ENCODE data around the gene PLAAT3.
"Not testable (repeated sequence)": the region's sequence is repeated elsewhere in the genome, so short reads cannot be mapped to it uniquely, and the experiment has no call there.

PLAAT3 gene

GRCh38 chr11:63553759-63554158, 60.5 kb downstream of the PLAAT3 start:
- H3K9me3 ChIP-seq (ENCODE audit: control insufficient read depth in 2 of 2, low read length in 2 of 2), result no peaks in the 10 kb centered on the region
- no peak overlapping the region for H3K27ac ChIP-seq (ENCODE audit: low read length)
- H3K9ac ChIP-seq (ENCODE audit: low read length in 2 of 2), result no peak overlapping the region
- no peaks in the 10 kb centered on the region for H3K36me3 ChIP-seq (ENCODE audit: control insufficient read depth in 2 of 2, insufficient read depth in 2 of 2, low read length in 2 of 2)
- no peaks in the 10 kb centered on the region for H3K27me3 ChIP-seq (ENCODE audit: control insufficient read depth in 1 of 2, insufficient read depth in 2 of 2, low read length in 2 of 2)
- no peaks in the 10 kb centered on the region for H3K4me1 ChIP-seq (ENCODE audit: control insufficient read depth, insufficient read depth, low read length)
- no peak overlapping the region for H3K4me3 ChIP-seq (ENCODE audit: low read length in 2 of 2)

- Histone ChIP-seq H3K4me3 (ENCODE audit: low read length in 2 of 2) (no peak overlapping the region), H3K4me1 (ENCODE audit: control insufficient read depth, insufficient read depth, low read length) (no peaks in the 10 kb centered on the region), H3K9ac (ENCODE audit: low read length in 2 of 2) (no peak overlapping the region), H3K9me3 (ENCODE audit: control insufficient read depth in 2 of 2, low read length in 2 of 2) (no peaks in the 10 kb centered on the region), H3K27me3 (ENCODE audit: control insufficient read depth in 1 of 2, insufficient read depth in 2 of 2, low read length in 2 of 2) (no peaks in the 10 kb centered on the region), H3K36me3 (ENCODE audit: control insufficient read depth in 2 of 2, insufficient read depth in 2 of 2, low read length in 2 of 2) (no peaks in the 10 kb centered on the region), H3K27ac (ENCODE audit: low read length) (no peak overlapping the region)
Observed at GRCh38 chr11:63552921-63553320, 61.3 kb downstream of the PLAAT3 start.

GRCh38 chr11:63551889-63552266, 62.4 kb downstream of the PLAAT3 start:
- H3K4me3 ChIP-seq (ENCODE audit: low read length in 2 of 2), result no peak overlapping the region
- no peak overlapping the region for H3K27ac ChIP-seq (ENCODE audit: low read length)
- no peaks in the 10 kb centered on the region for H3K27me3 ChIP-seq (ENCODE audit: control insufficient read depth in 1 of 2, insufficient read depth in 2 of 2, low read length in 2 of 2)
- H3K36me3 ChIP-seq (ENCODE audit: control insufficient read depth in 2 of 2, insufficient read depth in 2 of 2, low read length in 2 of 2), result peaks cover 0 to 5% of the 10 kb centered on the region in 2 donors
- no peaks in the 10 kb centered on the region for H3K9me3 ChIP-seq (ENCODE audit: control insufficient read depth in 2 of 2, low read length in 2 of 2)
- no peak overlapping the region for H3K9ac ChIP-seq (ENCODE audit: low read length in 2 of 2)
- no peaks in the 10 kb centered on the region for H3K4me1 ChIP-seq (ENCODE audit: control insufficient read depth, insufficient read depth, low read length)

- no peaks in the 10 kb centered on the region for H3K4me1 ChIP-seq (ENCODE audit: control insufficient read depth, insufficient read depth, low read length)
- no peaks in the 10 kb centered on the region for H3K27me3 ChIP-seq (ENCODE audit: control insufficient read depth in 1 of 2, insufficient read depth in 2 of 2, low read length in 2 of 2)
- no peaks in the 10 kb centered on the region for H3K9me3 ChIP-seq (ENCODE audit: control insufficient read depth in 2 of 2, low read length in 2 of 2)
- H3K36me3 ChIP-seq (ENCODE audit: control insufficient read depth in 2 of 2, insufficient read depth in 2 of 2, low read length in 2 of 2), result peaks cover 0 to 11% of the 10 kb centered on the region in 2 donors
- H3K9ac ChIP-seq (ENCODE audit: low read length in 2 of 2), result no peak overlapping the region
- H3K27ac ChIP-seq (ENCODE audit: low read length), result no peak overlapping the region
- H3K4me3 ChIP-seq (ENCODE audit: low read length in 2 of 2), result no peak overlapping the region
Observed at GRCh38 chr11:63551091-63551888, 62.9 kb downstream of the PLAAT3 start.

GRCh38 chr11:63550156-63550700, 64.0 kb downstream of the PLAAT3 start:
- H3K27me3 ChIP-seq (ENCODE audit: control insufficient read depth in 1 of 2, insufficient read depth in 2 of 2, low read length in 2 of 2); H3K27ac ChIP-seq (ENCODE audit: low read length); H3K4me3 ChIP-seq (ENCODE audit: low read length in 2 of 2); H3K9ac ChIP-seq (ENCODE audit: low read length in 2 of 2); H3K4me1 ChIP-seq (ENCODE audit: control insufficient read depth, insufficient read depth, low read length); H3K9me3 ChIP-seq (ENCODE audit: control insufficient read depth in 2 of 2, low read length in 2 of 2): not testable (repeated sequence)
- peaks cover under 1 to 17% of the 10 kb centered on the region in 2 donors for H3K36me3 ChIP-seq (ENCODE audit: control insufficient read depth in 2 of 2, insufficient read depth in 2 of 2, low read length in 2 of 2)

GRCh38 chr11:63549411-63549810, 64.8 kb downstream of the PLAAT3 start:
- Histone ChIP-seq H3K4me1 (ENCODE audit: control insufficient read depth, insufficient read depth, low read length) (no peaks in the 10 kb centered on the region), H3K36me3 (ENCODE audit: control insufficient read depth in 2 of 2, insufficient read depth in 2 of 2, low read length in 2 of 2) (peaks cover 8 to 23% of the 10 kb centered on the region in 2 donors), H3K9me3 (ENCODE audit: control insufficient read depth in 2 of 2, low read length in 2 of 2) (no peaks in the 10 kb centered on the region), H3K27ac (ENCODE audit: low read length) (no peak overlapping the region), H3K9ac (ENCODE audit: low read length in 2 of 2) (no peak overlapping the region), H3K27me3 (ENCODE audit: control insufficient read depth in 1 of 2, insufficient read depth in 2 of 2, low read length in 2 of 2) (no peaks in the 10 kb centered on the region), H3K4me3 (ENCODE audit: low read length in 2 of 2) (no peak overlapping the region)

GRCh38 chr11:63548178-63548577, 66.1 kb downstream of the PLAAT3 start:
- H3K27me3 ChIP-seq (ENCODE audit: control insufficient read depth in 1 of 2, insufficient read depth in 2 of 2, low read length in 2 of 2), result no peaks in the 10 kb centered on the region
- no peak overlapping the region for H3K9ac ChIP-seq (ENCODE audit: low read length in 2 of 2)
- peaks cover 8 to 23% of the 10 kb centered on the region in 2 donors for H3K36me3 ChIP-seq (ENCODE audit: control insufficient read depth in 2 of 2, insufficient read depth in 2 of 2, low read length in 2 of 2)
- H3K4me1 ChIP-seq (ENCODE audit: control insufficient read depth, insufficient read depth, low read length), result no peaks in the 10 kb centered on the region
- no peak overlapping the region for H3K27ac ChIP-seq (ENCODE audit: low read length)
- H3K9me3 ChIP-seq (ENCODE audit: control insufficient read depth in 2 of 2, low read length in 2 of 2), result no peaks in the 10 kb centered on the region
- no peak overlapping the region for H3K4me3 ChIP-seq (ENCODE audit: low read length in 2 of 2)

GRCh38 chr11:63547061-63547460, 67.2 kb downstream of the PLAAT3 start:
- Histone ChIP-seq H3K4me3 (ENCODE audit: low read length in 2 of 2) (no peak overlapping the region), H3K36me3 (ENCODE audit: control insufficient read depth in 2 of 2, insufficient read depth in 2 of 2, low read length in 2 of 2) (peaks cover 8 to 23% of the 10 kb centered on the region in 2 donors), H3K9ac (ENCODE audit: low read length in 2 of 2) (no peak overlapping the region), H3K27ac (ENCODE audit: low read length) (no peak overlapping the region), H3K9me3 (ENCODE audit: control insufficient read depth in 2 of 2, low read length in 2 of 2) (no peaks in the 10 kb centered on the region), H3K27me3 (ENCODE audit: control insufficient read depth in 1 of 2, insufficient read depth in 2 of 2, low read length in 2 of 2) (no peaks in the 10 kb centered on the region), H3K4me1 (ENCODE audit: control insufficient read depth, insufficient read depth, low read length) (no peaks in the 10 kb centered on the region)

GRCh38 chr11:63543711-63544110, 70.5 kb downstream of the PLAAT3 start:
- Histone ChIP-seq H3K36me3 (ENCODE audit: control insufficient read depth in 2 of 2, insufficient read depth in 2 of 2, low read length in 2 of 2) (peaks cover 8 to 23% of the 10 kb centered on the region in 2 donors), H3K4me3 (ENCODE audit: low read length in 2 of 2) (no peak overlapping the region)

GRCh38 chr11:63542506-63542905, 71.7 kb downstream of the PLAAT3 start:
- H3K4me1 ChIP-seq (ENCODE audit: control insufficient read depth, insufficient read depth, low read length), result peaks cover 14% of the 10 kb centered on the region
- not testable (repeated sequence) for H3K9me3 ChIP-seq (ENCODE audit: control insufficient read depth in 2 of 2, low read length in 2 of 2)

More at GRCh38 chr11:63543711-63544110, 70.5 kb downstream of the PLAAT3 start:
- H3K27ac ChIP-seq (ENCODE audit: low read length), result no peak overlapping the region
- H3K9me3 ChIP-seq (ENCODE audit: control insufficient read depth in 2 of 2, low read length in 2 of 2), result no peaks in the 10 kb centered on the region
- H3K27me3 ChIP-seq (ENCODE audit: control insufficient read depth in 1 of 2, insufficient read depth in 2 of 2, low read length in 2 of 2), result no peaks in the 10 kb centered on the region
- no peak overlapping the region for H3K9ac ChIP-seq (ENCODE audit: low read length in 2 of 2)
- peaks cover 2% of the 10 kb centered on the region for H3K4me1 ChIP-seq (ENCODE audit: control insufficient read depth, insufficient read depth, low read length)

More at GRCh38 chr11:63542506-63542905, 71.7 kb downstream of the PLAAT3 start:
- H3K27ac ChIP-seq (ENCODE audit: low read length); H3K27me3 ChIP-seq (ENCODE audit: control insufficient read depth in 1 of 2, insufficient read depth in 2 of 2, low read length in 2 of 2); H3K4me3 ChIP-seq (ENCODE audit: low read length in 2 of 2); H3K9ac ChIP-seq (ENCODE audit: low read length in 2 of 2): not testable (repeated sequence)
- H3K36me3 ChIP-seq (ENCODE audit: control insufficient read depth in 2 of 2, insufficient read depth in 2 of 2, low read length in 2 of 2), result peaks cover 8 to 23% of the 10 kb centered on the region in 2 donors

Data from stomach smooth muscle (tissue), 2 donors.